ENCODE results near the gene SMAD7.

- TF ChIP-seq CTCF (IDR thresholded peaks at IDR 0.05), result no peak
- no peak for TF ChIP-seq ZFX (IDR thresholded peaks at IDR 0.05; ENCODE audit: borderline replicate concordance)
Observed at GRCh38 chr18:48887294-48887904, 63.4 kb downstream of the SMAD7 start.
